HG03354 (cell line): ENCODE measurements around the gene TRAPPC1.

Experiments used
- ATAC-seq: cut with Tn5 transposase; IDR thresholded peaks from one replicate; pipeline ENCODE4 v1.9.1; 2021; ENCODE audit warnings: mild to moderate bottlenecking; ENCODE audit not compliant: unreplicated experiment, poor library complexity, severe bottlenecking

Gene TRAPPC1

DNA sequence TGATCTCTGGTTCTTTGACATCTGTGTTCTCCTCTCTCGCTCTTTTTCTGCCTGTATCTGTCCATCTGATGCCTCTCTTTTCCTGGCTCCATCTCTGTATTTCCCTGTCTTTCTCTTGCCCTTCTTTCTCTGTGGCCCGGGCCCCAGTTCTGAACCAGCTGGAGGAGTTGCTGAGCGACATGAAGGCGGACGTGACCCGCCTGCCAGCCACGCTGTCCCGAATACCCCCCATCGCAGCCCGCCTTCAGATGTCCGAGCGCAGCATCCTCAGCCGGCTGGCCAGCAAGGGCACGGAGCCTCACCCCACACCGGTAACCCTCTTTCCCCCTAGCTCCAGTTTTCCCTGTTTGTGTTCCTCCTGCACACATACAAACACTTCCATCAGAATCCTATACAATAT, 21.5 kb downstream of the TRAPPC1 start:
- no peak for ATAC-seq

DNA sequence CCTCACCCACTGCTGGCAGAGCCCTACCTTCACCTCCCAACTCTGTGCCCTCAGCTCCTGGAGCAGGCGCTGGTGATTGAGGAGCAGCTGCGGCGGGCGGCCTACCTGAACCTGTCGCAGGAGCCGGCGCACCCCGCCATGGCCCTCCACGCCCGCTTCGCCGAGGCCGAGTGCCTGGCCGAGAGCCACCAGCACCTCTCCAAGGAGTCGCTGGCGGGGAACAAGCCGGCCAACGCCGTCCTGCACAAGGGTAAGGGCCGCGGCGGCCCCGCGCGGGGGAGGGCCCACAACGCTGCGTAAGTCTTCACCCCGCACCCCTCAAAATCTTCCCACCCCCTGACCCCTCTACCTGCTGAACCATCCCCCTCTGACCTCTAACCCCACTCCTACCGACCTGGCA, 22.7 kb downstream of the TRAPPC1 start:
- ATAC-seq = no peak

DNA sequence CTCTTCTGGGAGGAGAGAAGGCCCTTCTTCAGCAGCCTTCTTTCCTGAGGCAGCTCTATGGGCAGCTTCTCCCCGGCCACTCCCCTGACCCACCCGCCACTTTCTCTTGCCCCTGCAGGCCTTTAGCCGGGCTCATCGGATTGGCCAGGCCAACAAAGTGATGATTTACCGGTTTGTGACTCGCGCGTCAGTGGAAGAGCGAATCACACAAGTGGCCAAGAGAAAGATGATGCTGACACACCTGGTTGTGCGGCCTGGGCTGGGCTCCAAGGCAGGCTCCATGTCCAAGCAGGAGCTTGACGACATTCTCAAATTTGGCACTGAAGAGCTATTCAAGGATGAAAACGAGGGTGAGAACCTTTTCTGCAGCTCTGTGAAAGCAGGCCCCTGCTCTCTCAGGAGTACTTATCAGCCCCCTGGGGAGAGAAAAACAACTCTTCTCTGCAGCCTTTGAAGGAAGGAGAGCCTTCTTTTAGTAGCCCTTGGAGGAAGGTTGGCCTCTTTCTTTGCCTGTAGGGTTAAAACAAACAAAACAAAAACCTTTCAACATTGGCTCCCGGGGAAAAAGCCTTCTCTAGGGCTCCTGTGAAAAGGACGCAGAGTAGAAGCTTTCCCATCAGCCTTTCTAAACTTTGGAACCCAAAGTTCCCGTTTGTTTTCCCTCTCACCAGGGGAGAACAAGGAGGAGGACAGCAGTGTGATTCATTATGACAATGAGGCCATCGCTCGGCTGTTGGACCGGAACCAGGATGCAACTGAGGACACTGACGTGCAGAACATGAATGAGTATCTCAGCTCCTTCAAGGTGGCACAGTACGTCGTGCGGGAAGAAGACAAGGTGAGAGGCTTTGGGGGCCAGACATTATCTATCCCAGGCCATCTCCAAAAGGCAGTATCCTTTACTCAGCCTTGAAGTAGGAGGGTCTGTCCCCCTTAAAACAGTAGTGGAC, 28.3 kb downstream of the TRAPPC1 start:
- no peak for ATAC-seq

DNA sequence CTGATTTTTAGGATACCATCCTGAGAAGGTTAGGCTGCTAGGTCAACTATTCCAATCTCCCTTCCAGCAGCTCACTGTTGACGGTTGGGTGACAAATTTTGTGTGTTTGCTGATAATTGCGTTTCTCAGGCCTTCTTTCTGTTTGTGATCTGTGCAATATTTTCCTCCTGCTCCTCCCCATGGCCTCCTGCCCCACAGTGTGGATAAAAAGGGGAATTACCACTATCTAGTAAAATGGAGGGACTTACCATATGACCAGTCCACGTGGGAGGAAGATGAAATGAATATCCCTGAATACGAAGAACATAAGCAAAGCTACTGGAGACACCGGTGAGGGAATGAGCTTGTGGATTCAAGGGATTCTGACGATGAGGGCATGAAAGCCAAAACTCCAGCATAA, 34.0 kb downstream of the TRAPPC1 start:
- no peak for ATAC-seq

DNA sequence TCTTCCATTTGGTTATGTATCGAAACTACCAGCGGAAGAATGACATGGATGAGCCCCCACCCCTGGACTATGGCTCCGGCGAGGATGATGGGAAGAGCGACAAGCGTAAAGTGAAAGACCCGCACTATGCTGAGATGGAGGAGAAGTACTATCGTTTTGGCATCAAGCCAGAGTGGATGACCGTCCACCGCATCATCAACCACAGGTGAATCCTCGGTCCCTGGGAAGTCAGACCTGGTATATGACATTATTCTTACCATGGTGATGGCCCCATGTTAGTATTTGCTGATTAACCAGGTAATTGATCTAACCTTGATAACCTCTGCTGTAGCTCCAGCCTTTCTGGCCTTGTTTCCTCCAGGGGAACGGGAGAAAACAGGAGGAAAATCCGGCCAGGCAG, 34.7 kb downstream of the TRAPPC1 start:
- ATAC-seq = no peak

DNA sequence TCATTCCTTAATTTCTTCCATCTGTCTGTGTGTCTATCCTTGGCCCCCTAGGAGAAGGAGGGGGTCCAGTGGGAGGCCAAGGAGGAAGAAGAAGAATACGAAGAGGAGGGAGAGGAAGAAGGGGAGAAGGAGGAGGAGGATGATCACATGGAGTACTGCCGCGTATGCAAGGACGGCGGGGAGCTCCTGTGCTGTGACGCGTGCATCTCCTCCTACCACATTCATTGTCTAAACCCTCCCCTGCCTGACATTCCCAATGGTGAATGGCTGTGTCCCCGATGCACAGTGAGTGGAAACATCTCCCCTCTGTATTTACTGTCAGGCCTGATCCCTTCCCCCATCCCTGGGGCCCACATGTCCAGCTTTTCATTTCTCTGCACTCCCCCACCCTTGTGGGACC, 36.9 kb downstream of the TRAPPC1 start:
- no peak for ATAC-seq

DNA sequence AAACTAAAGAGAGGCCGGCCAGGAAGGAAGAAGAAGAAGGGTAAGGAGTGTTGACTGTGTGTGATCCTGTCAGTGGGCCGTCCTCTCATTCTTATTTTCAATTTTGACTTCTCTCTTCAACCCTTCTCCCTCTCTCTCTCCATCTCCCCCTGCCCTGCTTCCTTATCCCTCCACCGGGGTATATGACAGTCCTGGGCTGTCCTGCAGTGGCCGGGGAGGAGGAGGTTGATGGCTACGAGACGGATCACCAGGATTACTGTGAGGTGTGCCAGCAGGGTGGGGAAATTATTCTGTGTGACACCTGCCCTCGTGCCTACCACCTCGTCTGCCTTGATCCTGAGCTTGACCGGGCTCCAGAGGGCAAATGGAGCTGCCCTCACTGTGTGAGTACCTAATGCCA, 37.5 kb downstream of the TRAPPC1 start:
- no peak for ATAC-seq

DNA sequence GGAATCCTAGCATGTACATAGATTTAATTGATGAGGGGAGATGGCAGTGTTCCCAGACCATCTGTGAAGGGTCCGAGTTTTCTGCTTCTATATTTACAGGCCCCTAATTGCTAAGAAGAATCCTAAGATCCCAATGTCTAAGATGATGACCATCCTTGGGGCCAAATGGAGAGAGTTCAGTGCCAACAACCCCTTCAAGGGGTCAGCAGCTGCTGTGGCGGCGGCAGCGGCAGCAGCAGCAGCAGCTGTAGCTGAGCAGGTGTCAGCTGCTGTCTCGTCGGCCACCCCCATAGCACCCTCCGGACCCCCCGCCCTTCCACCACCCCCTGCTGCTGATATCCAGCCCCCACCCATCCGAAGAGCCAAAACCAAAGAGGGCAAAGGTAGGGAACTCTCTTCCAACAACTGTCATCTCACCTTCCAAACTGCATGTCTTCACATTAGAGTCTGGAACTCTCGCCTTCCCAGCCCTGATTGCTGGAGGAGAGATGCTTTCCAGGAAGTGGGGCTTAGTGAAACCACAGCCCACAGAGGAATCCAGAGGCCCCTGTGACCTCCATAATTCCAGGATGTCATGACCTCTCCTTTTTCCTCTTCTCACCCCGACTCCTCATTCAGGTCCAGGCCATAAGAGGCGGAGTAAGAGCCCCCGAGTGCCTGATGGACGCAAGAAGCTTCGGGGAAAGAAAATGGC, 38.4 kb downstream of the TRAPPC1 start:
- no peak for ATAC-seq

DNA sequence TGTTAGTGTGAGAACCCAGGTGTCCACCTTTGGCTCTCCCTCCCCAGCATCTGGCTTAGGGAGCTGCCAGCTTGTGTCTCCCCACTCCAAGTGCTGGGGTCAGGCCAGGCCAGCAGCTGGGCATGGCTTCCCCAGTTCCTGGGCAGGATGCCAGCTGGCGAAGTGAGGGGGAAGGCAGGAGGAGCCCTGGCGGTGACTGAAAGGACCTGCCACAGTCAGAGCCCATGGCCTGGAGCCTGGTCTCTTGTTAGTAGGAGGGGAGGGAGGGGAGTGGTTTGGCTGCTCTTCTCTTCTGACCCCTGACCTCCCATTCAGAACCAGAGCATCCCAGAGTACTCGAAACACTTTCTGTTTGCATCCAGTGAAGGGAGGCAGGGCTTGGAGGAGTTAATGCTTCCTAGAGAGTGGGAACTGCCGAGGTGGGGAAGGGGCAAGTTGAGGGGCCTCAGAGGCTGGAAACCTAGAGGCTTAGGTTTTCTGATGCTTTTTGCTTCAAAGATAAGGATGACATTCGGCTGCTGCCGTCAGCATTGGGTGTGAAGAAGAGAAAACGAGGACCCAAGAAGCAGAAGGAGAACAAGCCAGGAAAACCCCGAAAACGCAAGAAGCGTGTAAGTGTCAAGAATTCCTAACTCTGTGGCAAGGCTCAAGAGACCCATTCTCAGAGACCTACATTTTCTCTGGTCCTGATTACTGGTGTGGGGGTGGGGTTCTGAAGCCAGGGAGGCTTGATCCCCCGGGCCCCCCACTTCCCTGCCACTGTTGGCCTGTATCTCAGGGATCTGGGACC, 42.4 kb downstream of the TRAPPC1 start:
- no peak for ATAC-seq

DNA sequence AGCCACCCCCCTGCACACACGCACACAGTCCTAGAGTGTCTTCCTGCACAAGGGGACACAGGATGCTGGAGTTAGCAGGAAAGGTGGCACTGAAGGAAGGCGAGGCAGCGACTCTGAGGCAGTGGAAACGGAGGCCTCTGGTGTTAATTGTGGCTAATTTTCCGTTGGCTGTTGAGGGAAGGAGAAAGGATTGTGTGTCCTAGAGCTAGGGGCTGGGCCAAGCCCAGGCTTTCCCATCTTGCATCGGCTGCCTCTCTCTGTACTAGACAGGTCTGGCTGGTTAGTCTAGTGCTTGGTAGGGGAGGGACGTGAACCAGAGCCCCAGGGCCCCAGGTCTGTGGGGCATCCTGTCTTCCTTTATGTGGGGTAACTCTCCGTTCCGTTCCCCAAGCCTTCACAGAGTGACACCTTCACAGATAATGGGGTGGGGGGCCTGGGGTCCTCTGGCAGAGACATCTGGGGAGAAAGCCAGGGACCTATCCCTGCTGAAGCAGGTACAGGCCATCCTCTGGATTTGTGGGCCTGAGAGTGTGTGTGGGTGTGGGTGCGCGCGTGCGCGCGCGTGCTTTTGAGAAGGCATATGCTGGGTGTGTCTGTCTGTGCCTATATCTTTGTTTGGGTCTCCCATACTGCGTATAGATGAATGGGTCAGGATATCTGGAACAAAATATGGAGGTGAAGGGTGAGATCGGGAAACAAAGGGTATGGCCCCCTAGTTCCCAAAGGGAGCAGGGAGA, 43.4 kb downstream of the TRAPPC1 start, which contains the start of gene CHD3:
Gene CHD3, plus strand, starts transcription at position 606 of the 737 bp plus-strand sequence. CDS start 212 bp downstream, outside the sequence.
- no peak for ATAC-seq

DNA sequence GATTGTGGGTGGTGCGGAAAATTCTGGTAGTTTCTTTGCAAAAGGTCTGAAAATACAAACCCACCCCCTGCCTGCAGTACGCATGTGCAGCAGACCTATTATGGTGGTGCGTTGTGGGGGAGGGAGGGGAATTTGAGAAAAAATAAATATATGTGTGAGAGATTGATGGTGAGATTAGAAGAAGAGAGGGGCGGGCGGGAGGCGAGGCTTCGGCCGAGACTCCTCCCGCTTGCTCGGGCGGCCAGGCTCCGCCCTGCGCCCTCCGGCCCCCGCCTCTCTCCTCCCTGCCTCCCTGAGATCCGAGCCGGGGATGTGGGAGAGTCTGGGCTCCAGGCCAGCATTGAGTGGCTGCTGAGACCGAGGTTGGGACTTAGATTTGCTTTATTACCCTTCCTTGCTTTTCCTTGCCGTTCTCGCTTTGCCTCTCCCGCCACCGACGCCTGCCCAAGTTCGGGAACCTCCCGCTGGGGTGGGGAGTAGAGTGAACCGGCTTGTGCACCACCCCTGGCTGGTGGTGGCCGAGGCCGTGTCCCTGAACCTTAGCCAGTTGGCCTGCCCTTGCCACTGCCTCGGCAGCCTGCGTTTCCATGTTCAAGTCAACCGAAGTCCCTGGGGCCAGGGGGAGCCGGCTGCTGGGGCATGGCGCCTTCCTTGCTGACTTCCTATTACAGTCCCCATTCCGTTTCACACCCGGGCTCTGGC, 44.1 kb downstream of the TRAPPC1 start:
- ATAC-seq = peak; percentile 47

DNA sequence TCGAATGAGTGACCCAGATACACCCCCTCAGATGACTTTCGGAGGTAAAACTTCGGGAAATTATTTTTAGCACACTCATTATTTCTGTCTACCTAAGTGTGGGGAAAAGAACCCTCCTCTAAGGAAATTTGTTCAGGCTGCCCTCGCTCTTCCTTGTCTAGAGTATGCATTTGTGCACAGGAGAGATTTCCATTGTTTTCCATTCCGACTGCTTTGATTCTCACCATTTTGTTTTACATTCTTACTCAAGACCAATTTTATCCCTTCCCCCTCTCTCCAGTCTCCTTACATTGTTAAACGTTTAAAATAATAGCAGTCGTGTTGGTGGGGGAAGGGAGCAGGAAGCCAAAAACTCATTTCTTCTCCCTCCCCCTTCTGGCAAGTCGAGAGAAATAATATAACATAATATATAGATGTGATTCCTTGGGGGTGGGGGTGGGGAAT, 44.7 kb downstream of the TRAPPC1 start:
- ATAC-seq = no peak

DNA sequence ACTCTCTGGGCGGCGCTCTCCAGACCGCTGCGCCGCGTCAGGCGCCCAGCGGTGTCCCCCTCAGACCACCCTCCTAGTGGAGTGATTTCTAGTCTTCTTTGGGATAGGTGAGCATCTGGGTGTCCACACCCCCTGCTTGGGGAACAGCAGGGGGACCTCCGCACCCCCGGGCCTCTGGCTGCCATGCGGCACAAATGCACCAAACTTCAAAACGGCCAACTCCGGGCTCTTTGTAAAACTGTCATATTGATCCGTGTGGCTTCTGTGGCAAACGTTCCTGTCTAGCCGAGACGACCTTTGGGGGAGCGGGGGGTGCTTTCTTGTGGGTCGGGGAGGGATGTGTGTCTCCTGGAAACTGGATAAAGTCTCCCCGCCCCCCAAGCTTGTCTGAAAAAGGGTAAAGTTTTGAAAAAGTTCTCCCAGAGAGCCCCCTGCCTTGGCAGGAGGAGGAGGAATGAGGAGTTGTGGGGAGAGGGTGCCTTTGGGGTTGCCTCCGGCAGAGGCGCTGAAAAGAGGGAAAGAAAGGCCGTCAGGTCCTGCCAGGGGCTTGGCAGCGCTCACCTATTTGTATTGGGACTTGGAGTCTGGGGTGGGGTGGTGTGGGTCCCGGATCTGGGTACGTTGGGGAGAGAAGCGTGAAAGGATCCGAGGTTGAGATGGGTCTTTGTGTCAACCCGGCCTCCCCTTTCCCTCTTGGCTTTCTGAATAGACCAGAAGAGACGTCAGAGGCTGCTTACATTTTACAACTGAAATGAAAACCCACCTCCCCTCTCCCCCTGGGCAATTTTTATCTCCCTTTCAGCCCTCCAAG, 45.3 kb downstream of the TRAPPC1 start:
- ATAC-seq = no peak

DNA sequence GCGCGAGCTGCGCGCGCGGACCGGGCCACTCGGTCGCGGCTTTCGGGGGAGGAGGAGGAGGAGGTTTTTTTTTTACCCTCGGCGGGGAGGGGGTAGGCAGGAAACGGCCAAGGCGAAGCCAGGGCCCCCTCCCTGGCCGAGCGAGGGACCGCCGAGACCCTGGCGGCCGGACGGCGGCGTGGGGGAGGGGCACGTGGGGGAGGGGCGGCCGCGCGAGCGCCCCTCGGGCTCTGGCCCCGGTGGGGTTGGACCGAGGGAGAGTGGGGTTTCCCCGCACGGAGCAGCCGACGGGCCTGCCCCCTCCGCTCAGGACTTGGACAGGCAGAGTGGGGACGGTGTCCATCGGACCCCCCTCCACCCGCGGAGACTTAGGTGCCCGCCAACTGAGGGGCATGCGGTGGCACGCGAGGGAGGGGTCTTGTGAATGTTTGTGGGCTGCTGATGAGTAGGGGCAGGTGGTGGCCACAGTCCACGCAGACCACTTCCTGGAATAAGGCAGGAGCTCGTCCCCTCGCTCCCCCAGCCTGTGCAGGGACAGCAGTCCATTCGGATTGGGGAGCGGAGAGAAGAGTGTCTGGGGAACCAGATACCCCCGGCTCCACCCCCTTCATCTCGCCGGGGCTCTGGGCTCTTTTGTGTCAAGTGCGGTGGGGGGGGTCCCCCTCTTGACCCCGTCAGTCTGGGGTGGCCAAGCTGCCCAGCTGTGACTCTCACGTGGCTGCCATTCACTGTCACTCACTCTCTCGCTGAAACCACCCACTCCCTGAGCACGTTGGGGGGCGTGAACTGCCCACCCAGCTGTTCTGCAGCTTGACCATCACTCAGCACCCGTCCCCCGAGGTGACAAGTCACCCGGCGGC, 46.1 kb downstream of the TRAPPC1 start:
- peak; percentile 28 for ATAC-seq

DNA sequence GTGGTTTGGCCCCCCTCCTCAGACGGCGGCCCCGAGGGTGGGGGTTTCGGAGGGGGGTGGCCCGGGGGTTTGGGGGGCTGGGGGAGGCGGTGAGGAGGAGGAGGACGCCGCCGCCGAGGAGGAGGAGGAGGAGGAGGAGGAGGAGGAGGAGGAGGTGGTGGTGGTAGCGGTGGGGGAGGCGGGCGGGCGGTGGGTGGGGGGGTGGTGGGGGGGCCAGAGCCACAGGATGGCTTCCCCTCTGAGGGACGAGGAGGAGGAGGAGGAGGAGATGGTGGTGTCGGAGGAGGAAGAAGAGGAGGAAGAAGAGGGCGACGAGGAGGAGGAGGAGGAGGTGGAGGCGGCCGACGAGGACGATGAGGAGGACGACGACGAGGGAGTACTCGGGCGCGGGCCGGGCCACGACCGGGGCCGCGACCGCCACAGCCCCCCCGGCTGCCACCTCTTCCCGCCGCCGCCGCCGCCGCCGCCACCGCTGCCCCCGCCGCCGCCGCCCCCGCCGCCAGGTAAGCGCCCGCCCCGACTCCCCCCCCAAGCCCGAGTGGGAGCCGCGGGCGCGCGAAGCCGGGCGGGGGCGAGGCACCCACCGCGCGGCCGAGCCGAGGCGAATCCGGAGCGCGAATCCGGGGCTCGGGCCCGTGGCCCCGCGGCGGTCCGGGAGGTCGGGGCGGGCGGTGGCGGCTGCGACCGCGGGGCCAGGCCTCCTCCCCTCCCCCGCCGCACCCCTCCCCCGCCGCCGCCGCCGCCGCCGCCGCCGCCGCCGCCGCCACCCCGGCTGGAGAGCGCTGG, 47.0 kb downstream of the TRAPPC1 start:
- ATAC-seq = no peak

DNA sequence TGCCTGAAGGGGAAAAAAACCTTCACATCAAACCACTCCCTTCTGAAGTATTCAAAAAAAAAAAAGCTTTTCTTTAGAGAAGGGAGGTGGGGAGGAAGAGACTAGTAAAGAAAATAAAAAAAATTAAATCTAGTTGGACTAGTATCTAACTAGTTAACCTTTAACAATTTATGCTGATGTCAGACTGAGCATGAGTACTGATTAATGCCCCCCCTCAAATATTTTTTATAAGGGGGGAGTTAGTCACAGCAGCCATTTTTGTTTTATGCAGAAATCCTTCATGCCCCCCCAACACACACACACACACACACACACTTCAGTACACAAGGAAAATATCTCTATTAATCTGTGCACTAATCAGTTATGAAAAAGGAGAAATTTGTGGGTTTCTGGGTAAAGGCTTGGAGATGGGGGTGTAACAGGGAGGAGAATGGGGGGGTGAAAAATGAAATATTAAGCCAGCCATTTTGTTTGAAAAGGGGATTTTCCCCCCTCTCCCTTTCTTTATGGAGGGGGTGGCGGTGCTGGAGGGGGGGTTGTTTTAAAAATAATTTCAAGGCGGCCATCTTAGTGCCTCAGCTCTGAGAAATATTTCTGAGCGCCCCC, 47.9 kb downstream of the TRAPPC1 start:
- no peak for ATAC-seq
